Measurements from ENCODE around the gene E2F4.

E2F4 gene

GRCh38 chr16:67192781-67193361, 916 bp downstream of the E2F4 start:
- DNase-seq, result no peak

- DNase-seq, result no peak
Measured at GRCh38 chr16:67193536-67193935, 1.6 kb downstream of the E2F4 start.

- DNase-seq, result no peak
Measured at GRCh38 chr16:67194260-67194659, 2.3 kb downstream of the E2F4 start.

- DNase-seq, result no peak
Measured at GRCh38 chr16:67195676-67196075, 3.7 kb downstream of the E2F4 start.

- DNase-seq, result no peak
Measured at GRCh38 chr16:67196881-67197280, 4.9 kb downstream of the E2F4 start.

- DNase-seq, result no peak
Measured at GRCh38 chr16:67197704-67198103, 5.7 kb downstream of the E2F4 start.

- DNase-seq, result peak in 1 of 2 experiments; percentile 53
Measured at GRCh38 chr16:67198238-67198734, 6.3 kb downstream of the E2F4 start.

- no peak for DNase-seq
Measured at GRCh38 chr16:67199011-67199807, 7.3 kb downstream of the E2F4 start, which contains the start of gene ELMO3. Gene ELMO3 (plus strand): TSS chr16:67199131. CDS start chr16:67199327, 196 bp downstream.

GRCh38 chr16:67199808-67200198, 7.8 kb downstream of the E2F4 start:
- DNase-seq, result no peak

- DNase-seq, result no peak
Measured at GRCh38 chr16:67200491-67200890, 8.5 kb downstream of the E2F4 start.

- no peak for DNase-seq
Measured at GRCh38 chr16:67201411-67202345, 9.7 kb downstream of the E2F4 start.

GRCh38 chr16:67202426-67202825, 10.5 kb downstream of the E2F4 start:
- no peak for DNase-seq

GRCh38 chr16:67202956-67203493, 11.1 kb downstream of the E2F4 start:
- DNase-seq, result no peak

GRCh38 chr16:67204076-67204475, 12.1 kb downstream of the E2F4 start:
- DNase-seq, result no peak

- no peak for DNase-seq
Measured at GRCh38 chr16:67206129-67206837, 14.3 kb downstream of the E2F4 start.

GRCh38 chr16:67206838-67207248, 14.9 kb downstream of the E2F4 start:
- no peak for DNase-seq

GRCh38 chr16:67207249-67208091, 15.5 kb downstream of the E2F4 start:
- no peak for DNase-seq

- no peak for DNase-seq
Measured at GRCh38 chr16:67208154-67208896, 16.4 kb downstream of the E2F4 start.

GRCh38 chr16:67209565-67209964, 17.6 kb downstream of the E2F4 start:
- no peak for DNase-seq

All from NCI-H524 (cell line).